H1 (cell line): ENCODE results near the gene LRRC25. TPM values are rescaled to one million over a fixed set of nuclear protein-coding genes. Genes with fewer than 3 reads are reported as not detected.

Experiments
- SP4 ChIP-seq: IDR thresholded peaks from 2 replicates; pipeline ENCODE4 v1.6.1; 2012; ENCODE audit warnings: low read length, inconsistent platforms
- polyA plus RNA-seq, 7 experiments: library from polyadenylated mRNA; depleted of rRNA in 3 of 7; stranded (reverse) in 5 of 7; unstranded in 2 of 7; fragments of >200 nt in 5 of 7; fragments of 200-250 nt in 2 of 7; gene quantifications; 1 replicate in 5 of 7; 2 replicates in 1 of 7; 4 replicates in 1 of 7; pipeline versions ENCODE4 v1.2.1 to v1.2.3, GENCODE V29; 2011 to 2013; ENCODE audit warnings: missing spikeins in 2 of 7, mixed read lengths in 2 of 7
- total RNA-seq: library from RNA; stranded (reverse); fragmentation: NEBNext Ultra II Directional; extraction: Animal tissue kit (Norgen Biotek cat#: 25700); gene quantifications from 2 replicates; pipeline ENCODE4 v1.2.1, GENCODE V29; 2021

LRRC25 gene
- total and polyA plus RNA-seq, 2 of the 8 experiments (the other 6 are each of a cell fraction or from before 2014, with no cell fraction given), result 0.20 to 0.41 TPM

GRCh38 chr19:18373892-18374629 is 23.4 kb downstream of the LRRC25 start (continued):
- peak; percentile 93; the same call in 1 of the 2 replicates for TF ChIP-seq SP4
